Loucy (cell line): ENCODE data around the gene TMPRSS7.
A peak's percentile ranks its signal among the peaks of the same experiment; 100 is the strongest.

Source experiments
- H2AFZ ChIP-seq: fragments of 200-600 bp; sonication (generic); 2 replicates; pipeline ENCODE4 v1.6.0; 2016; ENCODE audit warnings: antibody characterized with exemption, mild to moderate bottlenecking, low read length, moderate library complexity
- H3F3A ChIP-seq: fragments of 200-600 bp; 2 replicates; pipeline ENCODE4 v1.6.0; 2016; ENCODE audit warnings: antibody characterized with exemption, low read depth, mild to moderate bottlenecking
- H3K27me3 ChIP-seq: fragments of 200-600 bp; sonication (generic); 2 replicates; pipeline ENCODE4 v1.6.1; 2014; ENCODE audit warnings: low read length, mild to moderate bottlenecking; ENCODE audit not compliant: insufficient read depth, poor library complexity, severe bottlenecking
- H3K36me3 ChIP-seq: fragments of 200-600 bp; sonication (generic); 2 replicates; pipeline ENCODE4 v1.6.1; 2016; ENCODE audit warnings: low read length; ENCODE audit not compliant: insufficient read depth
- H3K4me1 ChIP-seq: fragments of 200-600 bp; sonication (generic); 2 replicates; pipeline ENCODE4 v1.5.1; 2014; ENCODE audit warnings: low read length, mild to moderate bottlenecking; ENCODE audit not compliant: insufficient read depth, poor library complexity, severe bottlenecking
- H3K4me2 ChIP-seq: fragments of 200-600 bp; sonication (generic); 2 replicates; pipeline ENCODE4 v1.6.0; 2014; ENCODE audit warnings: antibody characterized with exemption, low read length, low read depth, mild to moderate bottlenecking; ENCODE audit not compliant: poor library complexity, severe bottlenecking
- H3K4me3 ChIP-seq: fragments of 200-600 bp; sonication (generic); 2 replicates; pipeline ENCODE4 v1.5.1; 2014; ENCODE audit warnings: low read length, mild to moderate bottlenecking, mixed read lengths; ENCODE audit not compliant: poor library complexity, severe bottlenecking
- H3K79me2 ChIP-seq: fragments of 200-600 bp; sonication (generic); 2 replicates; pipeline ENCODE4 v1.6.1; 2014; ENCODE audit warnings: low read length; ENCODE audit not compliant: insufficient read depth
- H3K9ac ChIP-seq: fragments of 200-600 bp; sonication (generic); 2 replicates; pipeline ENCODE4 v1.6.0; 2014; ENCODE audit warnings: mild to moderate bottlenecking, low read depth, low read length, moderate library complexity; ENCODE audit not compliant: poor library complexity, severe bottlenecking
- H3K9me2 ChIP-seq: fragments of 200-600 bp; sonication (generic); replicated peaks from 2 replicates; pipeline ENCODE4 v1.6.1; 2016; ENCODE audit warnings: low read depth, low read length, mixed read lengths
- H3K9me3 ChIP-seq: fragments of 200-600 bp; sonication (generic); 2 replicates; pipeline ENCODE4 v1.6.1; 2014; ENCODE audit warnings: mild to moderate bottlenecking, antibody characterized with exemption, low read length, low read depth; ENCODE audit not compliant: insufficient read depth
- H4K20me1 ChIP-seq: fragments of 200-600 bp; sonication (generic); 2 replicates; pipeline ENCODE4 v1.6.0; 2014; ENCODE audit warnings: antibody characterized with exemption, low read length, mild to moderate bottlenecking; ENCODE audit not compliant: insufficient read depth, poor library complexity, severe bottlenecking
- CTCF ChIP-seq: fragments of 200-600 bp; sonication (generic); conservative IDR thresholded peaks from 2 replicates; pipeline ENCODE4 v1.5.1; 2014; ENCODE audit warnings: mild to moderate bottlenecking, antibody characterized with exemption, low read length
- EZH2phosphoT487 ChIP-seq: fragments of 200-600 bp; IDR thresholded peaks from 2 replicates; pipeline ENCODE4 v1.6.1; 2018; ENCODE audit warnings: antibody characterized with exemption, mild to moderate bottlenecking, moderate library complexity, borderline replicate concordance

Gene TMPRSS7

GRCh38 chr3:112084980-112085705, 50.6 kb downstream of the TMPRSS7 start:
- H3K9me3 ChIP-seq, result no peaks in the 10 kb centered on the region
- H2AFZ ChIP-seq, result no peak overlapping the region
- H3K4me2 ChIP-seq, result no peak overlapping the region
- no peak overlapping the region for H3K4me3 ChIP-seq
- peaks cover 98% of the 10 kb centered on the region for H3K27me3 ChIP-seq
- no peaks in the 10 kb centered on the region for H3K9me2 ChIP-seq
- no peak overlapping the region for H3K9ac ChIP-seq
- H3F3A ChIP-seq, result no peaks in the 10 kb centered on the region
- no peak for TF ChIP-seq CTCF
- no peak for TF ChIP-seq EZH2phosphoT487
- H3K4me1 ChIP-seq, result peaks cover 5% of the 10 kb centered on the region
- H3K79me2 ChIP-seq, result no peaks in the 10 kb centered on the region
- H3K36me3 ChIP-seq, result no peaks in the 10 kb centered on the region
- no peaks in the 10 kb centered on the region for H4K20me1 ChIP-seq

GRCh38 chr3:112085735-112086075, 51.2 kb downstream of the TMPRSS7 start:
- H3K4me1 ChIP-seq, result peaks cover 7% of the 10 kb centered on the region
- H3K9me2 ChIP-seq, result no peaks in the 10 kb centered on the region
- H3K4me3 ChIP-seq, result no peak overlapping the region
- no peak overlapping the region for H2AFZ ChIP-seq
- TF ChIP-seq EZH2phosphoT487, result no peak
- TF ChIP-seq CTCF, result no peak
- H3K4me2 ChIP-seq, result peak overlapping the region; percentile 52
- H3K9ac ChIP-seq, result no peak overlapping the region
- no peaks in the 10 kb centered on the region for H3F3A ChIP-seq
- peaks cover 92% of the 10 kb centered on the region for H3K27me3 ChIP-seq
- H3K79me2 ChIP-seq, result no peaks in the 10 kb centered on the region
- no peaks in the 10 kb centered on the region for H3K36me3 ChIP-seq
- H4K20me1 ChIP-seq, result no peaks in the 10 kb centered on the region
- no peaks in the 10 kb centered on the region for H3K9me3 ChIP-seq

- Histone ChIP-seq H3K9me3 (no peaks in the 10 kb centered on the region), H3F3A (0 out of 2 replicates have a peak, but pooled peaks cover 4% of the 10 kb centered on the region), H3K9me2 (no peaks in the 10 kb centered on the region), H3K27me3 (peaks cover 89% of the 10 kb centered on the region), H3K4me3 (peak within 1 kb of the TSS; percentile 42), H2AFZ (no peak within 1 kb of the TSS), H3K79me2 (no peaks in the 10 kb centered on the region), H3K4me2 (peak within 1 kb of the TSS; percentile 52), H3K9ac (no peak within 1 kb of the TSS), H3K36me3 (no peaks in the 10 kb centered on the region), H3K4me1 (peaks cover 13% of the 10 kb centered on the region), H4K20me1 (no peaks in the 10 kb centered on the region)
- TF ChIP-seq EZH2phosphoT487, result no peak
- TF ChIP-seq CTCF, result no peak
Observed at GRCh38 chr3:112086076-112086854, 51.7 kb downstream of the TMPRSS7 start, which contains the start of gene C3orf52. C3orf52 (plus strand) TSS chr3:112086389; CDS start chr3:112086408, 19 bp downstream.
